ENCODE data around the gene SNED1. TPM values are rescaled to one million over a fixed set of nuclear protein-coding genes. Genes with fewer than 3 reads are reported as not detected.

The SNED1 gene
- total and polyA plus RNA-seq, 3 experiments from 2014 or later, result 0.90 to 3.5 (median 1.8) TPM

DNA sequence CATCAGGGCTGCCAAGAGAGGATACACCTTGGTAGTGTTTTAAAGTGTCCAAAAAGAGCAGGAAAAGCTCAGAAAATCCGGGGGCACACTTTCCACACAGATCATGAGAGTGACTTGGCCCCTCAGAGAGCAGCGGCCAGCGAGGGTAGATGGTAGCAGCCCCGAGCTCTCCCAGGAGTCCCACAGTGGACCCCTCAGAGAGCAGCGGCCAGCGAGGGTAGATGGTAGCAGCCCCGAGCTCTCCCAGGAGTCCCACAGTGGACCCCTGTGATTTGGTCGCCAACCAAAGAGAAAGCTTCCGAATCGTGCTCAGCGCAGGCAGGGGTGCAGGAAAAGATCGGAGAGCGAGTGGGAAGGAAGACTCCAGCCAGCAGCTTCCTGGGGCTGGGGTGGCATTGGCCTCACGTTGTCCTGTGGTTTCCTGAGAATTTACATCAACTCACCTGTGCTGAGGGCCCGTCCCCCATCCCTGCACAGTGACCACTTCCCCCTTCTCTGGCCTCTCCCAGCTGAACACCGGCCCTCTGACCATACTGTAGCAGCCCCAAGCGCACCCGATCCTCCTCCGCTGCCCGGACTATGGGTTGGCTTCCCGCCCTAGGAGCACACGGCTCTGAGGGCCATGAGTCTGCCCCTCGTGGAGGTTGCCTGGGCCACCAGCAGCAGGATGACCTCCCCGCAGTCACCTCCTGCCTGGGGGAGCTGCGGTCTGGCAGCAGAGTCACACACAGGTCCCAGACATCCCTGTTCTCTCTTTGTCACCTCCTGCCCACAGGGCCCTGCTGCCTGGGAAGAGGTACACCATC lies 69.9 kb downstream of the SNED1 start:
- no peak overlapping the region for H3K4me3 Mint-ChIP-seq
- H3K4me3 ChIP-seq (ENCODE audit: low read length), result no peak overlapping the region
- peak overlapping the region in 1 of 8 donors; percentile 47 for H3K27ac Mint-ChIP-seq
- H3K4me1 Mint-ChIP-seq, result peaks cover 0 to 7% (median 3%) of the 10 kb centered on the region in 3 donors
- H3K36me3 ChIP-seq (ENCODE audit: insufficient read depth, low read length), result no peaks in the 10 kb centered on the region
- H3K9me3 Mint-ChIP-seq, result no peaks in the 10 kb centered on the region
- H3K9me3 ChIP-seq (ENCODE audit: low read length), result no peaks in the 10 kb centered on the region
- H3K27ac ChIP-seq (ENCODE audit: low read depth, low read length), result no peak overlapping the region
- no peaks in the 10 kb centered on the region for H3K27me3 Mint-ChIP-seq
- ChIA-PET CTCF (interaction anchor here (1.0 to 1.7 kb wide), 2 partner anchors 10 to 81 kb away, joined by 3 to 5 read pairs; partner anchors contain the start of gene PASK), POLR2A (no interaction called here)
- H3K36me3 Mint-ChIP-seq, result peaks cover 0 to 3% (median 0%) of the 10 kb centered on the region in 3 donors
- H3K4me1 ChIP-seq (ENCODE audit: insufficient read depth, low read length), result no peaks in the 10 kb centered on the region
- no peaks in the 10 kb centered on the region for H3K27me3 ChIP-seq (ENCODE audit: insufficient read depth, low read length, poor library complexity, severe bottlenecking)
- DNase-seq, result no peak

DNA sequence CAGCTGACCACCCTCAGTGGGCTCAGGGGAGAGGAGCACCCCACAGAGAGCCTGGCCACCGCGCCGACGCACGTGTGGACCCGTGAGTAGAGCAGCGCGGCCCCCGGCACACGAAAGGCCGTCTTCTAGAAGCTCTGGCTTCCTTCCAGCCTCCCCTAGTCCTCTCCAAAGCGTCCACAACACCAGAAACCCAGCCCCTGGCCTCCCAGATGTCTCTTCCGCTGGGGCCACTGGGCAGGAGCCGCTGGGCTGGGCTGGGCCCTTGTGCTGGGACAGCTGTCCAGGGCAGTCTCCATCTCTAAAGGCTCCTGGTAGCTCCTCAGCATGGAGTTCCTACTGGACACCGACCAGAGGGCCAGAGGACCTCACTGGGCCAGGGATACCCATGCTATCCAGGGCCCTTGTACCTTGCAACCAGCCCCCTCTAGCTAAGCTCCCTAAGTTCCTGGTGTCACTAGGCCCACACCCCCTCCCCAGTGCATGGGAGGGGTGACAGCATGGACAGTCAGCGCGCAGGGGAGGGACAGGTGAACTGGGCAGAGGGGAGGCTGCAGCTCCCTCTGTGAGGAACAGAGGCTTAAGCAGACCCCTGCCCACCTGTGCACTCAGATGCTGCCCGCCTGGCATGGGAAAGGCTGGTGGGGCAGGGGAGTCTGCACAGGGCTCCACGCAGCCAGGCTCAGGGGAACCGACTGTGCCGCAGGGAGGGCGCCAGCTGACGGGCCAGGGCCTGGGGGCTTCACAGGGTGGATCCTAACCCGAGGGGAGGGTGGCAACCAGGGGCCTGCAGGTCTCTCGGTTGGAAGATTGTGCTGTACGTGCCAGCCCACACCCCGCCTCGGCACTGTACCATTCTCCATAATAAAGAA lies 70.8 kb downstream of the SNED1 start:
- peak overlapping the region in 1 of 8 donors; percentile 47 for H3K27ac Mint-ChIP-seq
- H3K9me3 Mint-ChIP-seq, result no peaks in the 10 kb centered on the region
- CTCF ChIA-PET, result interaction anchor here (1.0 to 1.7 kb wide), 2 partner anchors 9 to 80 kb away, joined by 3 to 5 read pairs; partner anchors contain the start of gene PASK
- H3K9me3 ChIP-seq (ENCODE audit: low read length), result no peaks in the 10 kb centered on the region
- DNase-seq, result no peak
- H3K27ac ChIP-seq (ENCODE audit: low read depth, low read length), result no peak overlapping the region
- H3K4me1 ChIP-seq (ENCODE audit: insufficient read depth, low read length), result no peaks in the 10 kb centered on the region
- H3K4me3 ChIP-seq (ENCODE audit: low read length), result no peak overlapping the region
- H3K36me3 ChIP-seq (ENCODE audit: insufficient read depth, low read length), result no peaks in the 10 kb centered on the region
- POLR2A ChIA-PET, result no interaction called here
- no peaks in the 10 kb centered on the region for H3K27me3 ChIP-seq (ENCODE audit: insufficient read depth, low read length, poor library complexity, severe bottlenecking)
- H3K4me1 Mint-ChIP-seq, result peaks cover 0 to 6% (median 2%) of the 10 kb centered on the region in 3 donors
- no peaks in the 10 kb centered on the region for H3K27me3 Mint-ChIP-seq
- no peak overlapping the region for H3K4me3 Mint-ChIP-seq
- H3K36me3 Mint-ChIP-seq, result peaks cover 0 to 7% (median 0%) of the 10 kb centered on the region in 3 donors

- Histone ChIP-seq H3K9me3 (ENCODE audit: low read length) (no peaks in the 10 kb centered on the region), H3K4me1 (ENCODE audit: insufficient read depth, low read length) (no peaks in the 10 kb centered on the region), H3K4me3 (ENCODE audit: low read length) (no peak overlapping the region), H3K27me3 (ENCODE audit: insufficient read depth, low read length, poor library complexity, severe bottlenecking) (no peaks in the 10 kb centered on the region), H3K27ac (ENCODE audit: low read depth, low read length) (no peak overlapping the region), H3K36me3 (ENCODE audit: insufficient read depth, low read length) (peaks cover 3% of the 10 kb centered on the region)
- CTCF ChIA-PET, result no interaction called here
- POLR2A ChIA-PET, result no interaction called here
- H3K4me3 Mint-ChIP-seq, result no peak overlapping the region
- H3K4me1 Mint-ChIP-seq, result peaks cover 0 to 5% (median 0%) of the 10 kb centered on the region in 3 donors
- no peak overlapping the region for H3K27ac Mint-ChIP-seq
- H3K36me3 Mint-ChIP-seq, result peaks cover 3 to 14% (median 6%) of the 10 kb centered on the region in 3 donors
- no peaks in the 10 kb centered on the region for H3K9me3 Mint-ChIP-seq
- no peaks in the 10 kb centered on the region for H3K27me3 Mint-ChIP-seq
- DNase-seq, result no peak
Observed at GRCh38 chr2:241069821-241070281, 71.4 kb downstream of the SNED1 start.

DNA sequence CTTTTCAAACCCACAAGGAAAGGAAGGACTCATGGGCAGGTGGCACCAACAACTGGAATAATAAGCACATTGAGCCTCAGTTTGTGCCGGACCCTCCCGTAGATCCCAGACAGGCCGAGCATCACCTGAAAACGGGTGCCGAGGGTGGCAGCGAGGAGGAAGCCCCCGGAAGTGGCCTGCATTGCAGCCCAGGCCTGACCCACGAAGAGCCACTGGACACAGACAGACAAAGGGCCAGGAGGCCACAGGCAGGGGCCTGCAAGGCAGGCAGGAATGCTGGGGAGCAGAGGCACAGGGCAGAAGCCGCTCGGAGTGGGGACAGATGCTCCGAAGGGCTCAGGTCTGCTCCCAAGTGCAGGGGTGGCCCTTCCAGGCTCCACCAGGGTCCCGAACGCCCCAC lies 71.9 kb downstream of the SNED1 start:
- H3K27ac ChIP-seq (ENCODE audit: low read depth, low read length), result no peak overlapping the region
- H3K27me3 ChIP-seq (ENCODE audit: insufficient read depth, low read length, poor library complexity, severe bottlenecking), result no peaks in the 10 kb centered on the region
- H3K4me3 ChIP-seq (ENCODE audit: low read length), result no peak overlapping the region
- H3K4me1 ChIP-seq (ENCODE audit: insufficient read depth, low read length), result no peaks in the 10 kb centered on the region
- Mint-ChIP-seq H3K27me3 (no peaks in the 10 kb centered on the region), H3K36me3 (peaks cover 6 to 19% (median 9%) of the 10 kb centered on the region in 3 donors), H3K27ac (no peak overlapping the region), H3K4me3 (no peak overlapping the region), H3K9me3 (no peaks in the 10 kb centered on the region), H3K4me1 (peaks cover 0 to 5% (median 0%) of the 10 kb centered on the region in 3 donors)
- H3K9me3 ChIP-seq (ENCODE audit: low read length), result no peaks in the 10 kb centered on the region
- CTCF ChIA-PET, result no interaction called here
- POLR2A ChIA-PET, result no interaction called here
- no peak for DNase-seq
- H3K36me3 ChIP-seq (ENCODE audit: insufficient read depth, low read length), result peaks cover 8% of the 10 kb centered on the region

GRCh38 chr2:241070811-241071676 lies 72.6 kb downstream of the SNED1 start:
- no peaks in the 10 kb centered on the region for H3K9me3 Mint-ChIP-seq
- peaks cover 9 to 25% (median 13%) of the 10 kb centered on the region in 3 donors for H3K36me3 Mint-ChIP-seq
- H3K27me3 Mint-ChIP-seq, result no peaks in the 10 kb centered on the region
- H3K4me1 ChIP-seq (ENCODE audit: insufficient read depth, low read length), result no peaks in the 10 kb centered on the region
- H3K36me3 ChIP-seq (ENCODE audit: insufficient read depth, low read length), result peaks cover 10% of the 10 kb centered on the region
- H3K4me3 ChIP-seq (ENCODE audit: low read length), result no peak overlapping the region
- DNase-seq, result no peak
- ChIA-PET CTCF (no interaction called here), POLR2A (no interaction called here)
- peaks cover 0 to 5% (median 0%) of the 10 kb centered on the region in 3 donors for H3K4me1 Mint-ChIP-seq
- no peak overlapping the region for H3K27ac Mint-ChIP-seq
- H3K27me3 ChIP-seq (ENCODE audit: insufficient read depth, low read length, poor library complexity, severe bottlenecking), result no peaks in the 10 kb centered on the region
- no peaks in the 10 kb centered on the region for H3K9me3 ChIP-seq (ENCODE audit: low read length)
- no peak overlapping the region for H3K27ac ChIP-seq (ENCODE audit: low read depth, low read length)
- no peak overlapping the region for H3K4me3 Mint-ChIP-seq

- H3K9me3 Mint-ChIP-seq, result no peaks in the 10 kb centered on the region
- Histone ChIP-seq H3K4me1 (ENCODE audit: insufficient read depth, low read length) (no peaks in the 10 kb centered on the region), H3K9me3 (ENCODE audit: low read length) (no peaks in the 10 kb centered on the region), H3K27ac (ENCODE audit: low read depth, low read length) (no peak overlapping the region), H3K27me3 (ENCODE audit: insufficient read depth, low read length, poor library complexity, severe bottlenecking) (no peaks in the 10 kb centered on the region), H3K4me3 (ENCODE audit: low read length) (no peak overlapping the region), H3K36me3 (ENCODE audit: insufficient read depth, low read length) (peaks cover 10% of the 10 kb centered on the region)
- H3K4me1 Mint-ChIP-seq, result peaks cover 0 to 5% (median 0%) of the 10 kb centered on the region in 3 donors
- peaks cover 9 to 25% (median 14%) of the 10 kb centered on the region in 3 donors for H3K36me3 Mint-ChIP-seq
- H3K27ac Mint-ChIP-seq, result no peak overlapping the region
- DNase-seq, result no peak
- no peak overlapping the region for H3K4me3 Mint-ChIP-seq
- H3K27me3 Mint-ChIP-seq, result no peaks in the 10 kb centered on the region
- POLR2A ChIA-PET, result no interaction called here
- CTCF ChIA-PET, result no interaction called here
Observed at GRCh38 chr2:241071677-241072111, 73.3 kb downstream of the SNED1 start.

DNA sequence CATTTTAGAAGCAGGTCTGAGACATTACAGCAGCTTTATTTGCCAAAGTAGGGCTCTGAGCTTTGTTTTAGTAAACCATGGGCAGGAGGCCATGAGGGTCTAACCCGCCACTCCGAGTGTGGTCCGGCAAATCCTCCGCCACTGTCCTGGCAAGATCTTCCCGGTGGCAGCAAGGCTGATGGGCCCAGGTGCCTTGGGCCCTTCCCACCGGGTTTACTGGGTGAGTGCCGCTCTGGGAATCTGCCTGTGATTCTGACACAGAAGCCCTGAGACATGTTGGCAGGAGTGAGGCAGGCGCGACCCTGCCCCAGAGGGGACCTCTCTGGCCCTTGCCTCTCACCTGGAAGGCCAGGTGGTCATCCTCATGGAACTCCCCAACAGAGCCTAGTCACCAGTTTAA lies 73.7 kb downstream of the SNED1 start:
- H3K9me3 Mint-ChIP-seq, result no peaks in the 10 kb centered on the region
- Histone ChIP-seq H3K27me3 (ENCODE audit: insufficient read depth, low read length, poor library complexity, severe bottlenecking) (no peaks in the 10 kb centered on the region), H3K4me3 (ENCODE audit: low read length) (no peak overlapping the region), H3K27ac (ENCODE audit: low read depth, low read length) (no peak overlapping the region), H3K4me1 (ENCODE audit: insufficient read depth, low read length) (no peaks in the 10 kb centered on the region), H3K9me3 (ENCODE audit: low read length) (no peaks in the 10 kb centered on the region), H3K36me3 (ENCODE audit: insufficient read depth, low read length) (peaks cover 10% of the 10 kb centered on the region)
- peaks cover 0 to 5% (median 0%) of the 10 kb centered on the region in 3 donors for H3K4me1 Mint-ChIP-seq
- H3K36me3 Mint-ChIP-seq, result peaks cover 9 to 25% (median 14%) of the 10 kb centered on the region in 3 donors
- ChIA-PET CTCF (no interaction called here), POLR2A (no interaction called here)
- H3K27me3 Mint-ChIP-seq, result no peaks in the 10 kb centered on the region
- H3K27ac Mint-ChIP-seq, result peak overlapping the region in 1 of 8 donors; percentile 90
- DNase-seq, result no peak
- no peak overlapping the region for H3K4me3 Mint-ChIP-seq
